Breast epithelium (tissue), 4 donors: Measurements from ENCODE around the gene ANKRD42. TPM values are rescaled to one million over a fixed set of nuclear protein-coding genes. Genes with fewer than 3 reads are reported as not detected.

Experiments used
- DNase-seq, 2 donors: peaks; one replicate each; pipeline ENCODE4 v3.0.0-alpha.2; 2019; ENCODE audit warnings: low spot score in 2 of 2
- H3K27ac ChIP-seq, 2 donors: fragments of 200-600 bp; sonication (generic) in 1 of 2; one replicate each; pipeline ENCODE4 v1.5.1; 2016 to 2019; ENCODE audit warnings: mild to moderate bottlenecking in 1 of 2
- H3K27me3 ChIP-seq, 2 donors: fragments of 200-600 bp; sonication (generic) in 1 of 2; one replicate each; pipeline versions ENCODE4 v1.5.1 to v1.6.0; 2017 to 2019; ENCODE audit warnings: control low read depth in 1 of 2, mild to moderate bottlenecking in 1 of 2
- H3K36me3 ChIP-seq: fragments of 200-600 bp; one replicate; pipeline ENCODE4 v1.5.1; 2019
- H3K4me1 ChIP-seq, 2 donors: fragments of 200-600 bp; sonication (generic); one replicate each; pipeline ENCODE4 v1.5.1; 2016 to 2019; ENCODE audit warnings: control low read depth in 1 of 2
- H3K4me3 ChIP-seq, 3 donors: fragments of 200-600 bp; sonication (generic); 1 replicate in 2 of 3; 2 replicates in 1 of 3; pipeline ENCODE4 v1.5.1; 2016 to 2019; ENCODE audit warnings: mild to moderate bottlenecking in 3 of 3, moderate library complexity in 2 of 3
- H3K9me3 ChIP-seq, 2 donors: fragments of 200-600 bp; sonication (generic) in 1 of 2; one replicate each; pipeline ENCODE4 v1.5.1; 2016 to 2019; ENCODE audit warnings: control low read depth in 1 of 2
- CTCF ChIP-seq, 3 donors: fragments of 450-650 bp; IDR thresholded peaks; one replicate each; pipeline ENCODE4 v1.5.1; 2016 to 2017; ENCODE audit warnings: antibody characterized with exemption in 3 of 3, mild to moderate bottlenecking in 3 of 3, moderate library complexity in 3 of 3
- POLR2A ChIP-seq: fragments of 450-650 bp; IDR thresholded peaks from one replicate; pipeline ENCODE4 v1.6.1; 2016; ENCODE audit warnings: antibody characterized with exemption, mild to moderate bottlenecking, moderate library complexity
- POLR2AphosphoS5 ChIP-seq, 3 donors: sonication (generic); formaldehyde crosslinking; IDR thresholded peaks; one replicate each; pipeline ENCODE4 v1.6.1; 2017; ENCODE audit warnings: antibody characterized with exemption in 3 of 3
- intact Hi-C: fragments of 100-400 bp; cut with DNase I; formaldehyde crosslinking; loops from one replicate; pipeline ENCODE4 v1.15.1; 2023; ENCODE audit warnings: low total_unique reads
- total RNA-seq, 3 donors: library from RNA; depleted of rRNA; stranded (reverse); fragments of >200 nt; gene quantifications; one replicate each; pipeline ENCODE4 v1.1.0, GENCODE V29; 2016

The ANKRD42 gene
- total RNA-seq, 3 donors from 2014 or later = 17.0 to 22.7 (median 17.4) TPM

- H3K4me3 ChIP-seq = no peak overlapping the region
- H3K36me3 ChIP-seq = peaks cover 5% of the 10 kb centered on the region
- no peak for DNase-seq
- H3K4me1 ChIP-seq = peaks cover 0 to 10% of the 10 kb centered on the region in 2 donors
- H3K27me3 ChIP-seq = no peaks in the 10 kb centered on the region
- TF ChIP-seq POLR2A = no peak
- TF ChIP-seq POLR2AphosphoS5 (IDR thresholded peaks at IDR 0.05) = no peak
- no peak for TF ChIP-seq CTCF (IDR thresholded peaks at IDR 0.05)
- no peak overlapping the region for H3K27ac ChIP-seq
- intact Hi-C loops = no loop called here
- no peaks in the 10 kb centered on the region for H3K9me3 ChIP-seq
These were observed 6.0 kb upstream of the ANKRD42 start for GRCh38 chr11:83187465-83187864.

- no peaks in the 10 kb centered on the region for H3K27me3 ChIP-seq
- intact Hi-C loops = no loop called here
- TF ChIP-seq CTCF (IDR thresholded peaks at IDR 0.05) (no peak), POLR2AphosphoS5 (IDR thresholded peaks at IDR 0.05) (no peak), POLR2A (no peak)
- no peak for DNase-seq
- H3K27ac ChIP-seq = no peak overlapping the region
- no peak overlapping the region for H3K4me3 ChIP-seq
- H3K4me1 ChIP-seq = peaks cover 0 to 17% of the 10 kb centered on the region in 2 donors
- H3K9me3 ChIP-seq = no peaks in the 10 kb centered on the region
- H3K36me3 ChIP-seq = no peaks in the 10 kb centered on the region
These were observed 2.0 kb upstream of the ANKRD42 start for GRCh38 chr11:83191491-83191890.

GRCh38 chr11:83191986-83192385, 1.5 kb upstream of the ANKRD42 start:
- H3K36me3 ChIP-seq = no peaks in the 10 kb centered on the region
- intact Hi-C loops = no loop called here
- peak overlapping the region in 2 of 3 donors; percentile 88 to 89 for H3K4me3 ChIP-seq
- no peak for DNase-seq
- no peaks in the 10 kb centered on the region for H3K9me3 ChIP-seq
- peak overlapping the region; percentile 97 for H3K27ac ChIP-seq
- H3K27me3 ChIP-seq = no peaks in the 10 kb centered on the region
- TF ChIP-seq POLR2A (no peak), POLR2AphosphoS5 (IDR thresholded peaks at IDR 0.05) (no peak)
- H3K4me1 ChIP-seq = peaks cover 0 to 17% of the 10 kb centered on the region in 2 donors

GRCh38 chr11:83192606-83193245, 786 bp upstream of the ANKRD42 start:
- intact Hi-C loops = no loop called here
- no peak for DNase-seq
- peak overlapping the region; percentile 75 to 89 (median 88) for H3K4me3 ChIP-seq
- H3K27me3 ChIP-seq = no peaks in the 10 kb centered on the region
- TF ChIP-seq POLR2AphosphoS5 (IDR thresholded peaks at IDR 0.05) = no peak
- peak overlapping the region; percentile 97 for H3K27ac ChIP-seq
- H3K9me3 ChIP-seq = no peaks in the 10 kb centered on the region
- H3K4me1 ChIP-seq = peaks cover 0 to 17% of the 10 kb centered on the region in 2 donors
- H3K36me3 ChIP-seq = no peaks in the 10 kb centered on the region

- Histone ChIP-seq H3K36me3 (no peaks in the 10 kb centered on the region), H3K27ac (peak overlapping the region; percentile 97), H3K9me3 (no peaks in the 10 kb centered on the region), H3K4me1 (peaks cover 0 to 17% of the 10 kb centered on the region in 2 donors), H3K4me3 (peak overlapping the region; percentile 75 to 89 (median 88)), H3K27me3 (no peaks in the 10 kb centered on the region)
- DNase-seq = peak; percentile 47 to 59
- TF ChIP-seq POLR2A = peak; percentile 54
- no peak for TF ChIP-seq CTCF (IDR thresholded peaks at IDR 0.05)
- peak; percentile 35 to 89 (median 58) for TF ChIP-seq POLR2AphosphoS5 (IDR thresholded peaks at IDR 0.05)
- intact Hi-C loops = no loop called here
These were observed 1.0 kb downstream of the ANKRD42 start for GRCh38 chr11:83194281-83195142.

GRCh38 chr11:83195143-83195466, 1.6 kb downstream of the ANKRD42 start:
- Histone ChIP-seq H3K36me3 (no peaks in the 10 kb centered on the region), H3K27me3 (no peaks in the 10 kb centered on the region), H3K4me1 (peaks cover 0 to 17% of the 10 kb centered on the region in 2 donors), H3K27ac (peak overlapping the region; percentile 97), H3K4me3 (peak overlapping the region; percentile 75 to 89 (median 88)), H3K9me3 (no peaks in the 10 kb centered on the region)
- no peak for DNase-seq
- TF ChIP-seq CTCF (IDR thresholded peaks at IDR 0.05) (no peak), POLR2AphosphoS5 (IDR thresholded peaks at IDR 0.05) (no peak)
- intact Hi-C loops = no loop called here
